Osteocyte (in vitro differentiated cells): Measurements from ENCODE around the gene SKAP1. TPM values are rescaled to one million over a fixed set of nuclear protein-coding genes. Genes with fewer than 3 reads are reported as not detected.
"Not testable (repeated sequence)": the region's sequence is repeated elsewhere in the genome, so short reads cannot be mapped to it uniquely, and the experiment has no call there.

ENCODE experiments used
- DNase-seq: peaks from one replicate; pipeline ENCODE4 v3.0.0; 2021; ENCODE audit warnings: mixed read lengths; ENCODE audit not compliant: unreplicated experiment; ENCODE audit errors: extremely low spot score
- H3K27ac Mint-ChIP-seq: one replicate; pipeline ENCODE4 v1.8.0; 2021; ENCODE audit warnings: mild to moderate bottlenecking, mixed read lengths; ENCODE audit not compliant: unreplicated experiment
- H3K27me3 Mint-ChIP-seq: one replicate; pipeline ENCODE4 v1.8.0; 2021; ENCODE audit warnings: mixed read lengths; ENCODE audit not compliant: unreplicated experiment
- H3K36me3 Mint-ChIP-seq: one replicate; pipeline ENCODE4 v1.8.0; 2021; ENCODE audit warnings: mixed read lengths; ENCODE audit not compliant: unreplicated experiment
- H3K4me1 Mint-ChIP-seq: one replicate; pipeline ENCODE4 v1.8.0; 2021; ENCODE audit warnings: mixed read lengths; ENCODE audit not compliant: unreplicated experiment
- H3K4me3 Mint-ChIP-seq: one replicate; pipeline ENCODE4 v1.8.0; 2021; ENCODE audit warnings: mild to moderate bottlenecking, moderate library complexity, mixed read lengths; ENCODE audit not compliant: unreplicated experiment
- H3K9me3 Mint-ChIP-seq: one replicate; pipeline ENCODE4 v1.8.0; 2021; ENCODE audit warnings: mixed read lengths; ENCODE audit not compliant: unreplicated experiment
- CTCF ChIP-seq: fragments of 200-600 bp; sonication (generic); IDR thresholded peaks from 2 replicates; pipeline ENCODE4 v1.5.0; 2021; ENCODE audit warnings: antibody characterized with exemption, mild to moderate bottlenecking, moderate library complexity
- total RNA-seq: library from RNA; stranded (reverse); gene quantifications from 2 replicates; pipeline ENCODE4 v1.2.1, GENCODE V29; 2021

Gene SKAP1
- total RNA-seq, 1 donor from 2014 or later = not detected

- DNase-seq = no peak
- H3K36me3 Mint-ChIP-seq = no peaks in the 10 kb centered on the region
- H3K27me3 Mint-ChIP-seq = peaks cover 86% of the 10 kb centered on the region
- no peak for TF ChIP-seq CTCF
- H3K9me3 Mint-ChIP-seq = no peaks in the 10 kb centered on the region
- no peak overlapping the region for H3K27ac Mint-ChIP-seq
- H3K4me3 Mint-ChIP-seq = no peak overlapping the region
- no peaks in the 10 kb centered on the region for H3K4me1 Mint-ChIP-seq
These were observed 216.2 kb downstream of the SKAP1 start for GRCh38 chr17:48213797-48214196.

GRCh38 chr17:48211787-48212186 is 218.2 kb downstream of the SKAP1 start:
- Mint-ChIP-seq H3K27me3 (peaks cover 83% of the 10 kb centered on the region), H3K4me3 (no peak overlapping the region), H3K27ac (no peak overlapping the region), H3K36me3 (no peaks in the 10 kb centered on the region), H3K4me1 (no peaks in the 10 kb centered on the region), H3K9me3 (no peaks in the 10 kb centered on the region)
- DNase-seq = no peak
- no peak for TF ChIP-seq CTCF

GRCh38 chr17:48211011-48211410 is 219.0 kb downstream of the SKAP1 start:
- no peaks in the 10 kb centered on the region for H3K9me3 Mint-ChIP-seq
- no peak overlapping the region for H3K27ac Mint-ChIP-seq
- H3K27me3 Mint-ChIP-seq = peaks cover 77% of the 10 kb centered on the region
- H3K4me1 Mint-ChIP-seq = no peaks in the 10 kb centered on the region
- no peak for DNase-seq
- H3K36me3 Mint-ChIP-seq = no peaks in the 10 kb centered on the region
- no peak for TF ChIP-seq CTCF
- H3K4me3 Mint-ChIP-seq = no peak overlapping the region

GRCh38 chr17:48209973-48210372 is 220.0 kb downstream of the SKAP1 start:
- Mint-ChIP-seq H3K27ac (no peak overlapping the region), H3K4me3 (no peak overlapping the region), H3K9me3 (no peaks in the 10 kb centered on the region), H3K4me1 (no peaks in the 10 kb centered on the region), H3K27me3 (peaks cover 78% of the 10 kb centered on the region), H3K36me3 (no peaks in the 10 kb centered on the region)
- TF ChIP-seq CTCF = no peak
- DNase-seq = no peak

- Mint-ChIP-seq H3K27ac (no peak overlapping the region), H3K9me3 (no peaks in the 10 kb centered on the region), H3K4me1 (no peaks in the 10 kb centered on the region), H3K36me3 (no peaks in the 10 kb centered on the region), H3K27me3 (peaks cover 81% of the 10 kb centered on the region), H3K4me3 (no peak overlapping the region)
- no peak for TF ChIP-seq CTCF
- DNase-seq = no peak
These were observed 222.1 kb downstream of the SKAP1 start for GRCh38 chr17:48207776-48208544.

- not testable (repeated sequence) for H3K27ac Mint-ChIP-seq, DNase-seq
- H3K27me3 Mint-ChIP-seq = peaks cover 83% of the 10 kb centered on the region
These were observed 223.0 kb downstream of the SKAP1 start for GRCh38 chr17:48207036-48207435.

More at GRCh38 chr17:48207036-48207435, 223.0 kb downstream of the SKAP1 start:
- not testable (repeated sequence) for H3K4me3 Mint-ChIP-seq, H3K9me3 Mint-ChIP-seq, H3K4me1 Mint-ChIP-seq, H3K36me3 Mint-ChIP-seq
